ENCODE data around the gene NEAT1.

Gene NEAT1

GRCh38 chr11:65437436-65438227 is 15.0 kb downstream of the NEAT1 start:
- in situ Hi-C loops (cut with HindIII; ENCODE audit: low pct_unique_long_range_greater_than_20kb, low sequenced_read_pairs), result no loop called here
- no peak for TF ChIP-seq JUND (IDR thresholded peaks at IDR 0.05; ENCODE audit: low read depth)
- no peak for DNase-seq (ENCODE audit: low read depth in 1 of 2, low spot score in 1 of 2)

GRCh38 chr11:65438257-65439151 is 15.9 kb downstream of the NEAT1 start:
- no peak for DNase-seq (ENCODE audit: low read depth in 1 of 2, low spot score in 1 of 2)
- TF ChIP-seq JUND (IDR thresholded peaks at IDR 0.05; ENCODE audit: low read depth), result no peak
- in situ Hi-C loops (cut with HindIII; ENCODE audit: low pct_unique_long_range_greater_than_20kb, low sequenced_read_pairs), result no loop called here

DNA sequence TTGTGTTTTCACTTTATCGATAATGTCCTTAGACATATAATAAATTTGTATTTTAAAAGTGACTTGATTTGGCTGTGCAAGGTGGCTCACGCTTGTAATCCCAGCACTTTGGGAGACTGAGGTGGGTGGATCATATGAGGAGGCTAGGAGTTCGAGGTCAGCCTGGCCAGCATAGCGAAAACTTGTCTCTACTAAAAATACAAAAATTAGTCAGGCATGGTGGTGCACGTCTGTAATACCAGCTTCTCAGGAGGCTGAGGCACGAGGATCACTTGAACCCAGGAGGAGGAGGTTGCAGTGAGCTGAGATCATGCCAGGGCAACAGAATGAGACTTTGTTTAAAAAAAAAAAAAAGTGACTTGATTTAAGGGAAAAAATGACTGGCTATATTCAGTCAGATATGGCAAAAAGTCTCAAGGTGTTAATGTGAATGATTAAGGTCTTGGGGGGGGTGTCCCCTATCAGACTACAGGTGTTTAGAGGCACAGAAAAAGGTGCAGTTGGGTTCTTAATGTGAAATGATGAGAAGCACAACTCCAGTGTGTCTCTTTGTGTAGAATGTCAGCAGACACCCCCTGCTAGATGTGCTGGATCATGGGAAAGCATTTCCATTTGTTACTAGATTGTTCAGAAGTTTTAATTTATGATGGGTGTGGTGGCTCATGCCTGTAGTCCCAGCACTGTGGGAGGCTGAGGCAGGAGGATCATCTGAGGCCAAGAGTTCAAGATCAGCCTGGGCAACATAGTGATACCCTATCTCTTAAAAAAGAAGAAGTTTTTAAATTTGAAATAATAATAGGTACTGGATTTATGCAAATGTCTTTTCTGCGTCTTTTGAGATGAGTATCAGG is 17.0 kb downstream of the NEAT1 start:
- DNase-seq (ENCODE audit: low read depth in 1 of 2, low spot score in 1 of 2), result no peak
- no peak for TF ChIP-seq JUND (IDR thresholded peaks at IDR 0.05; ENCODE audit: low read depth)
- in situ Hi-C loops (cut with HindIII; ENCODE audit: low pct_unique_long_range_greater_than_20kb, low sequenced_read_pairs), result no loop called here

DNA sequence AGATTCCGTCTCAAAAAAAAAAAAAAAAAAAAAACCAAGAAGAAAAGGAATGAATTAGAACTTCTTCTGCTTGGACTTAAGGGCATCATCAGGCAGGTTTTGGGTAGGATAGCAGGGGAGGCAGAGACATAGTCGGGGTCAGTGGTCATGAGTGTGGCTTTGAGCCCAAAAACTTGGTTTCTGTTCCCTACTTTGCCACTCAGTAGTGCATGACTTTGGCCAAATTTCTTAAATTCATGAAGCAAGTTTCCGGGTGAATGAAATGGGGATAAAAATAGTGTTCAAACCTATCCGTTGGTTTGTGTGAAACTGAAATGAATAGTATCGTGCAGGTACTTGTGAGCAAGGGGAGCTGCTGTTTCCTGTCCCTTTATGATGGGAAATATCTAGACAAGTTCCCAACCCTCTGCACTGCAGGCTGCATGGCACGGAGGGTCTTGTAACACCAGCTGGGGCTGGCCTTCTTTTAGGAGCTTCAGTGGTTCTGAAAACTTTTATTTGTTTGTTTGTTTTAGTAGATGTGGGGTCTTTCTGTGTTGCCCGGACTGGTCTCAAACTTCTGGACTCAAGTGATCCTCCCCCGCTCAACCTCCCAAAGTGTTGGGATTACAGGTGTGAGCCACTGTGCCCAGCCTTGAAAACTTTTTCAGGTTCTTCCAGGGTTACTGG is 18.4 kb downstream of the NEAT1 start:
- in situ Hi-C loops (cut with HindIII; ENCODE audit: low pct_unique_long_range_greater_than_20kb, low sequenced_read_pairs), result no loop called here
- peak in 1 of 2 experiments; percentile 45 for DNase-seq (ENCODE audit: low read depth in 1 of 2, low spot score in 1 of 2)
- TF ChIP-seq JUND (IDR thresholded peaks at IDR 0.05; ENCODE audit: low read depth), result no peak

GRCh38 chr11:65442842-65443331 is 20.3 kb downstream of the NEAT1 start:
- in situ Hi-C loops (cut with HindIII; ENCODE audit: low pct_unique_long_range_greater_than_20kb, low sequenced_read_pairs), result no loop called here
- DNase-seq (ENCODE audit: low read depth in 1 of 2, low spot score in 1 of 2), result peak in 1 of 2 experiments; percentile 44
- no peak for TF ChIP-seq JUND (IDR thresholded peaks at IDR 0.05; ENCODE audit: low read depth)

- no peak for DNase-seq (ENCODE audit: low read depth in 1 of 2, low spot score in 1 of 2)
- in situ Hi-C loops (cut with HindIII; ENCODE audit: low pct_unique_long_range_greater_than_20kb, low sequenced_read_pairs), result no loop called here
- TF ChIP-seq JUND (IDR thresholded peaks at IDR 0.05; ENCODE audit: low read depth), result no peak
These were observed 21.9 kb downstream of the NEAT1 start for GRCh38 chr11:65444314-65445051.

DNA sequence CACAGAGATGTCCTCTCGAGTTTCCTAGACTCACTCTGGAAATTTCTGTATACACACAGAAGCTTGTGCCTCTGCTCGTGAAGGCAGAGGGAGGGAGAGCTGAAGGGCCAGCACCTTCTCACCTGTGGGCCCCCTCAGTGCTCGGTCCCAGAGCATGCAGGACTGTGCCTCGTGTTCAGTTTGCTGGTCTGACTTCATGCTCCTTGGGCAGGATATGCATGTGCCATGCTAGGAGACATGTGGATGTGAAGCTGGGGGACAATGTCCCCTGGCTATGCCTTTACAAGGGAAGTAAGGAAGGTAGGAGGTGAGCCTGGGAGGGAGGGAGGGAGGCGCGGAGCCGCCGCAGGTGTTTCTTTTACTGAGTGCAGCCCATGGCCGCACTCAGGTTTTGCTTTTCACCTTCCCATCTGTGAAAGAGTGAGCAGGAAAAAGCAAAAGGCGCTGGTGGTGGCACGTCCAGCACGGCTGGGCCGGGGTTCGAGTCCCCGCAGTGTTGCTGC is 22.6 kb downstream of the NEAT1 start:
- in situ Hi-C loops (cut with HindIII; ENCODE audit: low pct_unique_long_range_greater_than_20kb, low sequenced_read_pairs), result no loop called here
- peak in 1 of 2 experiments; percentile 46 for DNase-seq (ENCODE audit: low read depth in 1 of 2, low spot score in 1 of 2)
- no peak for TF ChIP-seq JUND (IDR thresholded peaks at IDR 0.05; ENCODE audit: low read depth)

GRCh38 chr11:65445604-65446445 is 23.2 kb downstream of the NEAT1 start:
- 0 out of 2 replicates have a peak, but pooled peaks have one; percentile 5 for TF ChIP-seq JUND (IDR thresholded peaks at IDR 0.05; ENCODE audit: low read depth)
- in situ Hi-C loops (cut with HindIII; ENCODE audit: low pct_unique_long_range_greater_than_20kb, low sequenced_read_pairs), result no loop called here
- no peak for DNase-seq (ENCODE audit: low read depth in 1 of 2, low spot score in 1 of 2)

DNA sequence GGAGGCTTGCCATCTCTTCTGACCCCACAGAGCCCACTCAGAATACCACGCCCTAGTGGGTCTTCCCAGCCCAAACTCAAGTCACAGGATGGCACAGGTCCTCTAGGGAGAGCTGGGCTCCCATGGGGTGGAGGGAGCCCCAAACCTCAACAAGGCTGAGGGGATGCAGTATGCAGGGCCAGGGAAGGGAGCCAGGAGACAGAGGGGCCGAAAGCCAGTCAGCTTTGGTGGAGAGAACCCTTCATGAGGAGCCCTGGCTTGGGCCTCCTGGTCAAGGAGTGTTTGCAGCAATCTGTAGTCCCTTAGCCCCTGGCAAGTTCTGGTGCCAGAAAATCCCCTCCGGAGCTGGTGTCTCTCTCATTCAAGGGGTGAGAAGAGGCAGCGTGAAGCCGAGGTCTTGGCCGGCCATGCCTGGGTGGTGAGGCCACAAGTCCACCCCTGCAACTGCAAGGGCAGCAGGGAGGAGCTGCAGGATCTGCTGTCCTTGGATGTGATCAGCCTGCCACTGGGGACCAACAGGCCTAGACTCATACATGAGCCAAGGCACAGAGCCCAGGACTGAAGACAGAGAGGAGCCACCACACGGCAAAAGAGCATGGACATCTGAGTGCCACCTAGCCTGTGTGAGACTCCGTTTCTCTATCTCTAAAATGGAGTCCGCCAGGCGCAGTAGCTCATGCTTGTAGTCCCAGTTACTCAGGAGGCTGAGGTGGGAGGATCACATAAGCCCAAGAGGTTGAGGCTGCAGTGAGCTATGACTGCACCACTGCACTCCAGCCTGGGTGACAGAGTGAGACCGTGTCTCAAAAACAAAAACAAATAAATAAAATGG is 24.1 kb downstream of the NEAT1 start:
- in situ Hi-C loops (cut with HindIII; ENCODE audit: low pct_unique_long_range_greater_than_20kb, low sequenced_read_pairs), result no loop called here
- no peak for TF ChIP-seq JUND (IDR thresholded peaks at IDR 0.05; ENCODE audit: low read depth)
- DNase-seq (ENCODE audit: low read depth in 1 of 2, low spot score in 1 of 2), result no peak

DNA sequence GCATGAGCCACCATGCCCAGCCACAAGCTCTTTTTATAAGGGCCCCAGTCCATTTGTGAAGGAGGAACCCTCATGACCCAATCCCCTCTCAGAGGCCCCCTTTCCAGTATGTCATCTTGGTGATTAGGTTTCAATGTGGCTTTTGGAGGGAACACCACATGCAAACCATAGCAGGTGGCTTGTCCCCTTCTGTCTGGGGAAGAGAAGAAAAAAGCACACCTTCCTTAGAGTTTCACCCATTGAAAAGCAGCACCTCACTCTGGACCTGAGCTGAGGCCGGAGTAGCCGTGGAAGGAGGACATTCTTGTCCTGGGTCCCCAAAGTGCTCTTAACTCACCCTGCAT is 25.4 kb downstream of the NEAT1 start:
- in situ Hi-C loops (cut with HindIII; ENCODE audit: low pct_unique_long_range_greater_than_20kb, low sequenced_read_pairs), result no loop called here
- no peak for DNase-seq (ENCODE audit: low read depth in 1 of 2, low spot score in 1 of 2)
- no peak for TF ChIP-seq JUND (IDR thresholded peaks at IDR 0.05; ENCODE audit: low read depth)

Data from T47D (cell line).